ENCODE data around the gene MTRF1L.

GRCh38 chr6:152942319-152942869 is 60.1 kb downstream of the MTRF1L start:
- TF ChIP-seq CTCF (IDR thresholded peaks at IDR 0.05) (no peak), POLR2A (IDR thresholded peaks at IDR 0.05) (no peak), EP300 (IDR thresholded peaks at IDR 0.05) (no peak)
